Pancreas (tissue), 10 donors: Measurements from ENCODE around the gene CDSN. TPM values are rescaled to one million over a fixed set of nuclear protein-coding genes. Genes with fewer than 3 reads are reported as not detected.
A peak's percentile ranks its signal among the peaks of the same experiment; 100 is the strongest.

Source experiments
- ATAC-seq, 4 donors: fragments of 200-7000 bp; cut with Tn5 transposase; one replicate each; pipeline versions ENCODE4 v1.8.0 to v1.9.1; 2020; ENCODE audit warnings: mild to moderate bottlenecking in 4 of 4, moderate library complexity in 4 of 4
- DNase-seq, 6 donors: peaks; one replicate each; pipeline ENCODE4 v3.0.0-alpha.2; 2020
- FAIRE-seq: peaks from 2 replicates; lab custom pipeline; 2012; peaks lifted over from hg19 to GRCh38; lab: Jason Lieb, UNC
- H3K27ac ChIP-seq, 4 donors: fragments of 200-600 bp; sonication (generic); 1 replicate in 3 of 4; 2 replicates in 1 of 4; pipeline versions ENCODE4 v1.5.0 to v1.8.0; 2020
- H3K27me3 ChIP-seq, 4 donors: fragments of 200-600 bp; one replicate each; pipeline ENCODE4 v1.8.0; 2021
- H3K36me3 ChIP-seq, 3 donors: fragments of 200-600 bp; sonication (generic) in 1 of 3; one replicate each; pipeline versions ENCODE4 v1.5.0 to v1.8.0; 2020 to 2021
- H3K4me1 ChIP-seq, 3 donors: fragments of 200-600 bp; one replicate each; pipeline ENCODE4 v1.8.0; 2021
- H3K4me3 ChIP-seq, 4 donors: fragments of 200-600 bp; sonication (generic) in 2 of 4; one replicate each; pipeline versions ENCODE4 v1.5.0 to v1.8.0; 2020 to 2021
- H3K9me3 ChIP-seq, 4 donors: fragments of 200-600 bp; one replicate each; pipeline ENCODE4 v1.8.0; 2021
- CTCF ChIP-seq, 4 donors: fragments of 200-600 bp; sonication (generic) in 3 of 4; IDR thresholded peaks; one replicate each; pipeline versions ENCODE4 v1.5.0 to v1.8.0; 2021; ENCODE audit warnings: antibody characterized with exemption in 4 of 4
- WGBS, 2 donors: extraction: QIAGEN DNeasy Blood & Tissue Kit; methylation state at CpG; one replicate each; pipeline ENCODE4 v1.1.7; 2013; 5-methylcytosine and 5-hydroxymethylcytosine counted together
- intact Hi-C, 3 donors: fragments of 100-400 bp; cut with DNase I; formaldehyde crosslinking; loops; one replicate each; pipeline versions ENCODE4 v1.11.1 to v1.14.2; 2022
- polyA plus RNA-seq, 2 donors: library from polyadenylated mRNA; stranded (reverse); fragments of 200-250 nt; gene quantifications; one replicate each; pipeline ENCODE4 v1.2.3, GENCODE V29; 2013
- total RNA-seq, 6 donors: library from RNA; stranded (reverse); fragmentation: NEBNext Ultra II Directional in 4 of 6; extraction: Animal tissue kit (Norgen Biotek cat#: 25700) in 4 of 6; gene quantifications; one replicate each; pipeline versions ENCODE4 v1.2.1 to v1.2.4, GENCODE V29; 2021 to 2023
- donor health status: healthy with polysubstance abuse.
- donor health status: DM: no; HTN: no; CAD: no; lungs with moderate emphysema.
- donor health status: DM: no; HTN: no; CAD: no.
- donor health status: control.
- donor health status: control.
- donor health status: Bipolar disorder and iron deficiency.
- donor health status: DM: yes; HTN: yes; CAD: no.
- donor health status: DM: no; HTN: no; CAD: no.
- donor health status: DM: no; HTN: no; CAD: no.
- donor health status: DM: yes; HTN: yes; CAD: no.

The CDSN gene
- total and polyA plus RNA-seq, 8 donors = 0.05 to 0.08 (median 0.06) TPM; not detected in 5

GRCh38 chr6:31112478-31112877 is 7.8 kb downstream of the CDSN start, which contains the start of gene C6orf15:
TSS of gene C6orf15 (minus strand) at chr6:31112575. CDS start at chr6:31112555, 20 bp downstream.
- Histone ChIP-seq H3K4me3 (no peak within 1 kb of the TSS), H3K9me3 (no peaks in the 10 kb centered on the region), H3K27ac (no peak within 1 kb of the TSS), H3K27me3 (no peaks in the 10 kb centered on the region), H3K4me1 (no peaks in the 10 kb centered on the region), H3K36me3 (no peaks in the 10 kb centered on the region)
- intact Hi-C loops = no loop called here
- TF ChIP-seq CTCF (IDR thresholded peaks at IDR 0.05) = no peak
- no peak for FAIRE-seq
- ATAC-seq = no peak
- 83 to 89% methylated on average over 5 of the region's 5 CpGs for WGBS, 2 donors
- DNase-seq = no peak

GRCh38 chr6:31111712-31112111 is 8.5 kb downstream of the CDSN start:
- no peaks in the 10 kb centered on the region for H3K4me1 ChIP-seq
- intact Hi-C loops = no loop called here
- H3K27me3 ChIP-seq = no peaks in the 10 kb centered on the region
- ATAC-seq (no peak), DNase-seq (peak in 1 of 6 donors; percentile 45), FAIRE-seq (no peak)
- TF ChIP-seq CTCF (IDR thresholded peaks at IDR 0.05) = no peak
- no peaks in the 10 kb centered on the region for H3K9me3 ChIP-seq
- no peaks in the 10 kb centered on the region for H3K36me3 ChIP-seq
- H3K27ac ChIP-seq = no peak overlapping the region
- WGBS, 2 donors = 74 to 79% methylated on average over 13 of the region's 13 CpGs
- no peak overlapping the region for H3K4me3 ChIP-seq

- H3K9me3 ChIP-seq = no peaks in the 10 kb centered on the region
- DNase-seq = no peak
- intact Hi-C loops = no loop called here
- no peak for ATAC-seq
- no peak overlapping the region for H3K27ac ChIP-seq
- H3K4me1 ChIP-seq = no peaks in the 10 kb centered on the region
- TF ChIP-seq CTCF (IDR thresholded peaks at IDR 0.05) = no peak
- H3K4me3 ChIP-seq = no peak overlapping the region
- FAIRE-seq = no peak
- H3K36me3 ChIP-seq = no peaks in the 10 kb centered on the region
- H3K27me3 ChIP-seq = no peaks in the 10 kb centered on the region
- WGBS, 2 donors = 61 to 66% methylated on average over 11 of the region's 11 CpGs
These were observed 9.2 kb downstream of the CDSN start for GRCh38 chr6:31110825-31111582.

- Histone ChIP-seq H3K27me3 (no peaks in the 10 kb centered on the region), H3K27ac (no peak overlapping the region), H3K4me1 (no peaks in the 10 kb centered on the region), H3K4me3 (no peak overlapping the region), H3K36me3 (no peaks in the 10 kb centered on the region), H3K9me3 (no peaks in the 10 kb centered on the region)
- 48 to 50% methylated on average over 4 of the region's 4 CpGs for WGBS, 2 donors
- intact Hi-C loops = no loop called here
- DNase-seq (no peak), FAIRE-seq (no peak), ATAC-seq (no peak)
- no peak for TF ChIP-seq CTCF (IDR thresholded peaks at IDR 0.05)
These were observed 13.2 kb downstream of the CDSN start for GRCh38 chr6:31107052-31107451.

- no peak for FAIRE-seq
- WGBS, 2 donors = 91 to 93% methylated on average over 2 of the region's 2 CpGs
- no peaks in the 10 kb centered on the region for H3K27me3 ChIP-seq
- no peak overlapping the region for H3K27ac ChIP-seq
- no peak for DNase-seq
- no peak for ATAC-seq
- intact Hi-C loops = no loop called here
- TF ChIP-seq CTCF (IDR thresholded peaks at IDR 0.05) = no peak
- no peaks in the 10 kb centered on the region for H3K36me3 ChIP-seq
- H3K9me3 ChIP-seq = no peaks in the 10 kb centered on the region
- no peak overlapping the region for H3K4me3 ChIP-seq
- no peaks in the 10 kb centered on the region for H3K4me1 ChIP-seq
These were observed 17.1 kb downstream of the CDSN start for GRCh38 chr6:31103136-31103535.
